Mesenchymal stem cell (in vitro differentiated cells and primary cell): Measurements from ENCODE around the gene SMIM22.
A peak's percentile ranks its signal among the peaks of the same experiment; 100 is the strongest.

Experiments
- DNase-seq: peaks from one replicate; pipeline ENCODE4 v3.0.0-alpha.2; 2013
- H2AFZ ChIP-seq: one replicate; pipeline ENCODE4 v1.6.1; 2013; ENCODE audit warnings: low read depth, mild to moderate bottlenecking, control low read depth, inconsistent platforms, low read length, moderate library complexity
- H2AK5ac ChIP-seq: 2 replicates; pipeline ENCODE4 v1.6.1; 2013; ENCODE audit warnings: low read length, moderate library complexity, mild to moderate bottlenecking, inconsistent platforms; ENCODE audit not compliant: severe bottlenecking
- H2BK120ac ChIP-seq: one replicate; pipeline ENCODE4 v1.6.1; 2013; ENCODE audit warnings: low read depth, mild to moderate bottlenecking, inconsistent platforms, low read length, moderate library complexity
- H2BK12ac ChIP-seq, 2 experiments: one replicate each; pipeline ENCODE4 v1.6.1; 2013; ENCODE audit warnings: inconsistent platforms in 2 of 2, low read length in 2 of 2, mild to moderate bottlenecking in 2 of 2, moderate library complexity in 2 of 2, control low read depth in 1 of 2
- H2BK15ac ChIP-seq: one replicate; pipeline ENCODE4 v1.6.1; 2013; ENCODE audit warnings: mild to moderate bottlenecking, low read depth, inconsistent platforms; ENCODE audit not compliant: poor library complexity, severe bottlenecking
- H2BK5ac ChIP-seq: 2 replicates; pipeline ENCODE4 v1.6.1; 2013; ENCODE audit warnings: low read depth, mild to moderate bottlenecking, low read length, control low read depth, inconsistent platforms; ENCODE audit not compliant: poor library complexity, severe bottlenecking
- H3K14ac ChIP-seq, 2 experiments: one replicate each; pipeline ENCODE4 v1.6.1; 2013; ENCODE audit warnings: inconsistent platforms in 2 of 2, low read length in 2 of 2, control low read depth in 1 of 2, mild to moderate bottlenecking in 1 of 2, moderate library complexity in 1 of 2
- H3K18ac ChIP-seq, 2 experiments: one replicate each; pipeline ENCODE4 v1.6.1; 2013; ENCODE audit warnings: inconsistent platforms in 2 of 2, low read length in 2 of 2, control low read depth in 1 of 2, low read depth in 1 of 2, mild to moderate bottlenecking in 1 of 2
- H3K23ac ChIP-seq, 2 experiments: one replicate each; pipeline ENCODE4 v1.6.1; 2013; ENCODE audit warnings: inconsistent platforms in 2 of 2, low read length in 2 of 2, mild to moderate bottlenecking in 2 of 2, moderate library complexity in 2 of 2, control low read depth in 1 of 2
- H3K27ac ChIP-seq: 2 replicates; pipeline ENCODE4 v1.5.1; 2013; ENCODE audit warnings: mild to moderate bottlenecking, moderate library complexity, low read length, control low read depth, inconsistent platforms; ENCODE audit not compliant: poor library complexity, severe bottlenecking
- H3K27me3 ChIP-seq, 2 experiments: 2 replicates each; pipeline versions ENCODE4 v1.6.1 to v1.7.0; 2013; ENCODE audit warnings: low read length in 2 of 2, mild to moderate bottlenecking in 2 of 2, moderate library complexity in 2 of 2, control low read depth in 1 of 2, inconsistent platforms in 1 of 2; ENCODE audit not compliant: control insufficient read depth in 1 of 2, insufficient read depth in 1 of 2
- H3K36me3 ChIP-seq, 2 experiments: 2 replicates each; pipeline versions ENCODE4 v1.6.1 to v1.7.0; 2013; ENCODE audit warnings: low read length in 2 of 2, control low read depth in 1 of 2, inconsistent platforms in 1 of 2, low read depth in 1 of 2, mild to moderate bottlenecking in 1 of 2; ENCODE audit not compliant: insufficient read depth in 2 of 2, control insufficient read depth in 1 of 2
- H3K4ac ChIP-seq, 2 experiments: one replicate each; pipeline ENCODE4 v1.6.1; 2013; ENCODE audit warnings: inconsistent platforms in 2 of 2, low read length in 2 of 2, mild to moderate bottlenecking in 2 of 2, moderate library complexity in 2 of 2, control low read depth in 1 of 2, low read depth in 1 of 2
- H3K4me1 ChIP-seq: 2 replicates; pipeline ENCODE4 v1.6.1; 2013; ENCODE audit warnings: low read depth, low read length, control low read depth; ENCODE audit not compliant: control insufficient read depth, insufficient read depth
- H3K4me2 ChIP-seq: 2 replicates; pipeline ENCODE4 v1.6.1; 2013; ENCODE audit warnings: low read length, mild to moderate bottlenecking, inconsistent platforms; ENCODE audit not compliant: poor library complexity, severe bottlenecking
- H3K4me3 ChIP-seq, 2 experiments: 2 replicates each; pipeline versions ENCODE4 v1.5.1 to v1.7.0; 2013; ENCODE audit warnings: low read length in 2 of 2, mild to moderate bottlenecking in 2 of 2, control low read depth in 1 of 2, low read depth in 1 of 2; ENCODE audit not compliant: insufficient read depth in 1 of 2
- H3K79me1 ChIP-seq: replicated peaks from 2 replicates; pipeline ENCODE4 v1.6.1; 2013; ENCODE audit warnings: mild to moderate bottlenecking, control low read depth, low read length, inconsistent platforms; ENCODE audit not compliant: poor library complexity, severe bottlenecking
- H3K9ac ChIP-seq: 2 replicates; pipeline ENCODE4 v1.7.0; 2013; ENCODE audit warnings: mild to moderate bottlenecking, low read length, moderate library complexity
- H3K9me3 ChIP-seq: 2 replicates; pipeline ENCODE4 v1.7.0; 2013; ENCODE audit warnings: mild to moderate bottlenecking, low read length; ENCODE audit not compliant: control insufficient read depth
- H4K8ac ChIP-seq: one replicate; pipeline ENCODE4 v1.6.1; 2013; ENCODE audit warnings: inconsistent platforms, mild to moderate bottlenecking, low read length, moderate library complexity
- H4K91ac ChIP-seq: one replicate; pipeline ENCODE4 v1.6.1; 2013; ENCODE audit warnings: mild to moderate bottlenecking, low read length, inconsistent platforms
- WGBS: methylation state at CpG from one replicate; pipeline ENCODE4 v1.1.7; 2013; ENCODE audit warnings: mixed read lengths; 5-methylcytosine and 5-hydroxymethylcytosine counted together

The SMIM22 gene

DNA sequence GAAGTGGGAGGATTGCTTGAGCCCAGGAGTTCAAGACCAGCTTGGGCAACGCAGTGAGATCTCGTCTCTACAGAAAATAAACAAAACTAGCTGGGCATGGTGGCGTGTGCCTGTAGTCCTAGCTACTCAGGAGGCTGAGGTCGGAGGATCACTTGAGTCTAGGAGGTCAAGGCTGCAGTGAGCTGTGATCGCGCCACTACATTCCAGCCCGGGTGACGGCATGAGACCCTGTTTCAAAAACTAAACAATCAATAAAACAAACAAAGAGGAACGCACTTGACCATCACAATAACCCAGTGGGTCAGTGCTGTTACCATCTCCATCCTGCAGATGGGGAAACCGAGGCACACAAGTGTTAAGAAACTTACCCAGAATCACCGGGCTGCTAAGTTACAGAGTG is 41.9 kb upstream of the SMIM22 start:
- Histone ChIP-seq H3K4ac (no peak overlapping the region), H3K27me3 (no peaks in the 10 kb centered on the region), H2AK5ac (no peak overlapping the region), H3K4me3 (no peak overlapping the region), H2BK5ac (no peak overlapping the region), H2AFZ (no peak overlapping the region), H3K79me1 (peaks cover 32% of the 10 kb centered on the region), H4K91ac (no peak overlapping the region), H2BK12ac (no peak overlapping the region), H3K4me1 (peaks cover 2% of the 10 kb centered on the region), H3K27ac (no peak overlapping the region), H3K36me3 (peaks cover 70 to 73% of the 10 kb centered on the region in 2 experiments), H3K4me2 (no peak overlapping the region), H3K14ac (no peak overlapping the region), H3K9ac (no peak overlapping the region), H2BK15ac (no peak overlapping the region), H3K23ac (no peak overlapping the region), H2BK120ac (no peak overlapping the region), H3K9me3 (no peaks in the 10 kb centered on the region), H4K8ac (no peak overlapping the region), H3K18ac (no peak overlapping the region)
- WGBS, result 94% methylated on average over 11 of the region's 11 CpGs
- DNase-seq, result no peak

DNA sequence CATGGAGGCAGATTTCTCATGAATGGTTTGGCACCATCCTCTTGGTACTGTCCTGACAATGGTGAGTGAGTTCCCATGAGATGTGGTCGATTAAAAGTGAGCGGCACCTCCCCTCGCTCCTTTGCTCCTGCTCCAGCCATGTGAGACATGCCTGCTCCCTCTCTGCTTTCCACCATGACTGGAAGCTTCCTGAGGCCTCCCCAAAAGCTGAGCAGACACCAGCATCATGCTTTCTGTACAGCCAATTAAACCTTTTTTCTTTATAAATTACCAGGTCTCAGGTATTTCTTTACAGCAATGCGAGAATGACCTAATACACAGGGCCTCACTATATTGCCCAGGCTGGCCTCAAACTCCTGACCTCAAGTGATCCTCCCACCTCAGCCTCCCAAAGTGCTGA is 40.3 kb upstream of the SMIM22 start:
- no peak overlapping the region for H4K8ac ChIP-seq
- H3K4ac ChIP-seq, result no peak overlapping the region
- DNase-seq, result no peak
- H3K9me3 ChIP-seq, result no peaks in the 10 kb centered on the region
- no peak overlapping the region for H3K27ac ChIP-seq
- no peak overlapping the region for H4K91ac ChIP-seq
- no peak overlapping the region for H2BK12ac ChIP-seq
- no peak overlapping the region for H3K4me3 ChIP-seq
- peaks cover 74 to 86% of the 10 kb centered on the region in 2 experiments for H3K36me3 ChIP-seq
- no peak overlapping the region for H2AK5ac ChIP-seq
- peaks cover 35% of the 10 kb centered on the region for H3K79me1 ChIP-seq
- peaks cover 2% of the 10 kb centered on the region for H3K4me1 ChIP-seq
- 100% methylated on average over 4 of the region's 4 CpGs for WGBS
- H2BK15ac ChIP-seq, result no peak overlapping the region
- H2BK5ac ChIP-seq, result no peak overlapping the region
- no peak overlapping the region for H2BK120ac ChIP-seq
- no peaks in the 10 kb centered on the region for H3K27me3 ChIP-seq
- no peak overlapping the region for H3K23ac ChIP-seq
- no peak overlapping the region for H3K9ac ChIP-seq
- no peak overlapping the region for H2AFZ ChIP-seq
- no peak overlapping the region for H3K18ac ChIP-seq
- H3K14ac ChIP-seq, result no peak overlapping the region
- no peak overlapping the region for H3K4me2 ChIP-seq

DNA sequence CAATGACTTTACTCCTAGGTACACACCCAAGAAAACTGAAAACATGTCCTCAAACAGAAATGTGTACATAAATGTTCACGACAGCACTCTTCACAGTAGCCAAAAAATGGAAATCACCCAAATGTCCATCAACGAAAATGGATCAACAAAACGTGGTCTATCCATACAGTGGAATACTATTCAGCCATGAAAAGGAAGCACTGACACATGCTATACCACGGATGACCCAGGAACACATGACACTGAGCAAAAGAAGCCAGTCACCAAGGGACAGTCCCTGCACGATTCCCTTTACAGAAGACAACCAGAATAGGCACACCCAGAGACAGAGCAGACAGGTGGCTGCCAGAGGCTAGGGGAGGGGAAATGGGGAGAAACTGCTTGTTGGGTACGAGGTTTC is 39.5 kb upstream of the SMIM22 start:
- no peak overlapping the region for H3K4ac ChIP-seq
- peaks cover 2% of the 10 kb centered on the region for H3K4me1 ChIP-seq
- no peak overlapping the region for H4K91ac ChIP-seq
- H3K27me3 ChIP-seq, result no peaks in the 10 kb centered on the region
- H3K9ac ChIP-seq, result no peak overlapping the region
- peaks cover 41% of the 10 kb centered on the region for H3K79me1 ChIP-seq
- H3K9me3 ChIP-seq, result no peaks in the 10 kb centered on the region
- no peak overlapping the region for H4K8ac ChIP-seq
- no peak overlapping the region for H2AK5ac ChIP-seq
- no peak overlapping the region for H3K18ac ChIP-seq
- no peak overlapping the region for H3K4me2 ChIP-seq
- DNase-seq, result no peak
- H2BK5ac ChIP-seq, result no peak overlapping the region
- no peak overlapping the region for H3K4me3 ChIP-seq
- no peak overlapping the region for H3K14ac ChIP-seq
- no peak overlapping the region for H2AFZ ChIP-seq
- H3K27ac ChIP-seq, result no peak overlapping the region
- no peak overlapping the region for H2BK120ac ChIP-seq
- peak overlapping the region in 1 of 2 experiments; percentile 28 for H3K23ac ChIP-seq
- H2BK12ac ChIP-seq, result no peak overlapping the region
- no peak overlapping the region for H2BK15ac ChIP-seq
- H3K36me3 ChIP-seq, result peaks cover 78 to 90% of the 10 kb centered on the region in 2 experiments
- WGBS, result 97% methylated on average over 6 of the region's 6 CpGs

DNA sequence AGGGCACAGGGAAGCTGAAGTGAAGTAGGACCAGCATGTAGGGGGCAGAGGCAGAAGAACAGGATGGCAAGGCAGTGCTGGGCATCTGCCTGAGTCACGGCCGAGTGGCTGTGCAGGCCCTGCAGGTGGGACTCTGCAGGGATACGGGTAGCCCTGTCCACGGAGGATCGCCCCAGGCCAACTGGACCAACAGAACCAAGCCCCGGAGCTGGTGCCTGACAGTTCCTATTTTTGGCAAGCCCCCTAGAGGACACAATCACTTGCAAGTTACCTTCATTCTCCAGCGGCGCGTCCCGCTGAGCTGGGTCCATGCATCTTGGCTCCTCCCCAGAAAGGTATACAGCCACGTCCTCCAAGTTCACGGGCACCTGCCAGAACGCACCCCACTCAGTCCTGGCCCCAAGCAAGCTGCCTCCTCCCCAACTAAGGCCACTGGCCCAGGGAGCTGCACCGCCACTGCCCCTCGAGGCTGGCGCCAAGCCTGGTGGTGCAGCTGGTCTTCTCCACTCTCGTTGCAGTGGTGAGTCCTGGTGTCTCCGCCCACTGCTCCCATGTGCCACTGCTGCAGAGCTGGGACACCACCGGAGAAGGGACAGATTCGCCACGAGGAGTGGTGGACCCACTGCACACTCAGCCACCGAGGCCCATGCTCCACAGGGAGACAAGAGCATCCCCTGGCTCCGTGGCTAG is 34.8 kb upstream of the SMIM22 start:
- Histone ChIP-seq H3K18ac (no peak overlapping the region), H2BK15ac (no peak overlapping the region), H3K23ac (no peak overlapping the region), H3K79me1 (peaks cover 45% of the 10 kb centered on the region), H3K4me3 (no peak overlapping the region), H3K27me3 (no peaks in the 10 kb centered on the region), H3K4ac (no peak overlapping the region), H3K4me2 (no peak overlapping the region), H3K9ac (no peak overlapping the region), H4K8ac (peak overlapping the region; percentile 12), H3K36me3 (peaks cover 74 to 86% of the 10 kb centered on the region in 2 experiments), H2AFZ (no peak overlapping the region), H2AK5ac (no peak overlapping the region), H3K4me1 (peaks cover 8% of the 10 kb centered on the region), H3K27ac (no peak overlapping the region), H4K91ac (peak overlapping the region; percentile 59), H2BK5ac (no peak overlapping the region), H2BK12ac (no peak overlapping the region), H3K9me3 (no peaks in the 10 kb centered on the region), H2BK120ac (no peak overlapping the region), H3K14ac (no peak overlapping the region)
- DNase-seq, result no peak
- 95% methylated on average over 23 of the region's 23 CpGs for WGBS
